T-helper 17 cell (primary cell): ENCODE data around the gene ACSM3. TPM values are rescaled to one million over a fixed set of nuclear protein-coding genes. Genes with fewer than 3 reads are reported as not detected.
A peak's percentile ranks its signal among the peaks of the same experiment; 100 is the strongest.
"Not testable (repeated sequence)": the region's sequence is repeated elsewhere in the genome, so short reads cannot be mapped to it uniquely, and the experiment has no call there.

Experiments
- ATAC-seq: fragments of 150-1000 bp; cut with Tn5 transposase; 2 replicates; pipeline ENCODE4 v1.10.0; 2021; ENCODE audit warnings: mild to moderate bottlenecking, moderate library complexity
- DNase-seq, 3 donors: peaks; one replicate each; pipeline versions ENCODE4 v3.0.0 to v3.0.0-alpha.2; 2020 to 2021
- H3K9me3 ChIP-seq: one replicate; pipeline ENCODE4 v1.7.0; 2013; ENCODE audit warnings: low read length, mild to moderate bottlenecking; ENCODE audit not compliant: control insufficient read depth, poor library complexity, severe bottlenecking
- H3K27ac Mint-ChIP-seq: one replicate; pipeline ENCODE4 v1.8.0; 2022; ENCODE audit warnings: mild to moderate bottlenecking, moderate library complexity, mixed read lengths
- H3K27me3 Mint-ChIP-seq: one replicate; pipeline ENCODE4 v1.8.0; 2022; ENCODE audit warnings: mixed read lengths
- H3K36me3 Mint-ChIP-seq: one replicate; pipeline ENCODE4 v1.8.0; 2022; ENCODE audit warnings: low read depth, mixed read lengths
- H3K4me1 Mint-ChIP-seq: one replicate; pipeline ENCODE4 v1.8.0; 2022; ENCODE audit warnings: mild to moderate bottlenecking, mixed read lengths
- H3K4me3 Mint-ChIP-seq: one replicate; pipeline ENCODE4 v1.8.0; 2022; ENCODE audit warnings: mild to moderate bottlenecking, moderate library complexity, mixed read lengths
- total RNA-seq, 4 donors: library from RNA in 2 of 4; stranded (reverse) in 2 of 4; gene quantifications; one replicate each; pipeline ENCODE4 v1.2.3 and lab custom pipeline; 2022 to 2026

Gene ACSM3
- total RNA-seq, 2 donors from 2014 or later: 5.1 to 6.6 TPM

DNA sequence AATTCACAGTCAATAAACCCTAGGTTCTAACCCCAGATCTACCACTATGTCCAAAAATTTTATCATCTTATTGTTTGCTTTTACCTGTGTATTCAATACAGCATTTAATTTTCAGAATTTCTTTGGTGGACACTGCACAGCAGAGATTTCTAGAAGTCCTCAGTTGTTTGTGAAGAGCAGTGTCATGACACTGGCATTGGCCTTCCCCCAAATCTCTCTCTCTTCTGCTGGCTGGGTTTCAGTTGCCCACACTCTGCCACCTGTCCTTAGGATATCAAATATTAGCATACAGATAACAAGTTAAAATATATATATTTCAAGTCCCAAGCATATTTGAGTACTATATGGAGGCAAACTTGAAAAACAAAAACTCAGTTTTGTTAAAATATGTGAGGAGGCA, 20.2 kb upstream of the ACSM3 start:
- Mint-ChIP-seq H3K4me1 (peaks cover 19% of the 10 kb centered on the region), H3K4me3 (no peak overlapping the region), H3K36me3 (no peaks in the 10 kb centered on the region), H3K27me3 (no peaks in the 10 kb centered on the region), H3K27ac (no peak overlapping the region)
- H3K9me3 ChIP-seq: no peaks in the 10 kb centered on the region
- no peak for DNase-seq
- no peak for ATAC-seq

DNA sequence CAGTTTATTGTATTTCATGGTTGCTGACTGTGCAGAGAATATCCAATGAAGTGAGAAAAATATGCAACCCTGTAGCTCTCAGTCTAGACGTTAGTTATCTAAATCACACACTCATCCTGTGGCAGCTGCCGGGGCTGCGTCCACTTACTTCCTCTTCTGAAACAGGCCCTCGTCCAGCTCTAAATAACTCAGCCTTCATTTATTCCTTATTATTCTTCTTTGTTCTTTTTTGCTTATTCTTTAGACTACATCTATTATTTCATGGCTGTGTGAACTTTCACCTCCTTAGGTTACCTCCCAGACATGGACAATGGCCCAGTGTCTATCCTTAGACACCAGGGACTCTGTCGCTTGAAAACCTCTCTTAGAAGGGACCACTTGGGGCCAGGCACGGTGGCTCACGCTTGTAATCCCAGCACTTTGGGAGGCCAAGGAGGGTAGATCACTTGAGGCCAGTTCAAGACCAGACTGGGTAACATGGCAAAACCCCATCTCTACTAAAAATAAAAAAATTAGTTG, 18.8 kb upstream of the ACSM3 start:
- no peaks in the 10 kb centered on the region for H3K27me3 Mint-ChIP-seq
- no peaks in the 10 kb centered on the region for H3K9me3 ChIP-seq
- H3K36me3 Mint-ChIP-seq: no peaks in the 10 kb centered on the region
- no peak overlapping the region for H3K4me3 Mint-ChIP-seq
- H3K4me1 Mint-ChIP-seq: peaks cover 16% of the 10 kb centered on the region
- no peak for DNase-seq
- H3K27ac Mint-ChIP-seq: peak overlapping the region; percentile 47
- no peak for ATAC-seq

DNA sequence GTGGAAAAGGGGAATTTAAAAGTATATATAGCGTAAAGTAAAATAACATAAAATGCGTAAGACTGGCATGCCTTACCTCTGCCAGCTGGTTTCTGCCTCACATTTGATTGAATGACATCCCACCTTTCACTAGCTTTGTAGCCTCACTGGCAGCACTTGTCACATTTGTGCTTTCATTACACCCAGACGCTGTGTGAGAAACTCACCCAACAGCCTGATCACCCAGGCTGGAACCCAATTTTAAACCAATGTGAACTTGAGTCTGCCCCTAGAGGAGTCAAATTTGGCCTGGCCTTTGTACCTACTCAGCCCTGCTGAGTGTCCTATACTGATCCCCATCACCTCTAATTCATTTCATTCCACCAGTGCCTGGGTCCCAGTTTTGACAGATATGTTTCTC, 17.4 kb upstream of the ACSM3 start:
- H3K36me3 Mint-ChIP-seq: no peaks in the 10 kb centered on the region
- peaks cover 5% of the 10 kb centered on the region for H3K4me1 Mint-ChIP-seq
- no peak for ATAC-seq
- no peak overlapping the region for H3K27ac Mint-ChIP-seq
- H3K9me3 ChIP-seq: no peaks in the 10 kb centered on the region
- no peak overlapping the region for H3K4me3 Mint-ChIP-seq
- no peak for DNase-seq
- no peaks in the 10 kb centered on the region for H3K27me3 Mint-ChIP-seq

DNA sequence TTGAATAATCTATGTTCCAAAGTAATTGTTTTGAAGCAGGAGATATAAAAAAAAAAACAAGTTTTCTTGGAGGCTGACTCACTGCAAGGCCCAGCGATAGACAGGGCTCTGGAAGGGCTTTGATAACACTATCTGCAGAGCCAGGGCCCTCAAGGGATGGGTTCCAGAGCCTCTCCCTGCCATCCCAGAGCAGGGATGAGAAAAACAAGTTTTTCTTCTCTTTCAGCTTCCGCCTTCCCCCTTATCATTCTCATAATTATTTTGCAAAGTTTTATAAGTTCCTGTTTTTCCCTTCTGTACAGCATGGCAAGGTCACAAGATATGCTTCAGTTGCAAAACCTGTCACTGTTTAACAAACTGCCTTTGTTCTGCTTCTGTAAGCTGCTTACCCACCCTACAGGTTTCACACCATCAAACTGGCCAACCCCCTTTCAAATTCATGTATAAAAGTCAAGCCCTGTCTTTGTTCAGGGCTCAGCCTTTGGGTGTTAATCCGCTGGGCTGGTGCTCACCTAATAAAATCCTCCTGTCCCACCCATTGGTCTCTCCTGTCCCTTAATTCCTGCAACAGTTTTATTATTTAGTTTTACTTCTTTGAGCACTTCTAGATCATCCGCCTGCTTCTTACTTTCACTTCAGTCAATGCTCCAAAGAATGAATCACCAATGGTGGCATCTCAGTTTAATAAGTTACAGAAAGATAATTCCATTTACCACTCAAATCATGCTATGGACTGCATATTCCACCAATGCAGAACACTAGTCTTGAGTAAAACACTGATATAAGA, 16.6 kb upstream of the ACSM3 start:
- Mint-ChIP-seq H3K4me1 (no peaks in the 10 kb centered on the region), H3K27me3 (no peaks in the 10 kb centered on the region), H3K27ac (no peak overlapping the region), H3K4me3 (no peak overlapping the region), H3K36me3 (no peaks in the 10 kb centered on the region)
- no peaks in the 10 kb centered on the region for H3K9me3 ChIP-seq
- no peak for ATAC-seq
- DNase-seq: no peak

DNA sequence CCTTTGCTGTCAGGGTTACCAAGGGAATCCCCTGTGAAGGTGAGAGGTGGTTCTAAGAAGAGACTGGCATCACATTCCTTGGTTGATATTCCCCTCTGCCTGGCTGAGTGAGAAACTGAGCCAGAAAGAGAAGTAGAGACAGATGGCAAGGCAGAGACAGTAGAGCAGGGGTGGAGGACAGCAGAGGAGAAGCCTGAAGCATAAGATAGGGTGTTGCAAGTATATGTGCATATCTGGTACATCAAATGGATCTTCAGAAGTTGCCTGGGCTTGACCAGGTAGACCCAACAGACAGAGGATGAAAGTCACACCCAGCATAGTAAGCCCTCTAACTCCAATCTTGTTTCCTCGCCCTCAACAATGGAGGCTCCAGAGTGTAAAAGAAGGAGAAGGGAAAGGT, 14.3 kb upstream of the ACSM3 start:
- Mint-ChIP-seq H3K4me3 (no peak overlapping the region), H3K27ac (no peak overlapping the region), H3K36me3 (no peaks in the 10 kb centered on the region), H3K27me3 (no peaks in the 10 kb centered on the region), H3K4me1 (no peaks in the 10 kb centered on the region)
- no peak for ATAC-seq
- H3K9me3 ChIP-seq: no peaks in the 10 kb centered on the region
- no peak for DNase-seq

DNA sequence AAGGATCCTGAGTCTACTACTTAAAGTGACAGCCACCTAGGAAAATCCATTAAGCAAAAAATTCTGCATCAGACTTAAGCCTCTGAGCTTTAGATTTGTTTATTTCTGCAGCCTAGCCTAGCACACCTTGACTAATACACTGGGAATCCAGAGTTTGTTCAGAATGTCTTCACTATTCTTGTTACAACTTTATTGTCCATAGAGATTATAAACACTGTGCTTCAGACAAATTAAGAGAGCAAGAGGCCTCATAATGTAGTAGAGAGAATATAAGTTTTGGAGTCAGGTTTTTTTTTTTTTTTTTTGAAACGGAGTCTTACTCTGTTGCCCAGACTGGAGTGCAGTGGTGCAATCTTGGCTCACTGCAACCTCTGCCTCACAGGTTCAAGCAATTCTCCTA, 13.3 kb upstream of the ACSM3 start:
- H3K9me3 ChIP-seq: no peaks in the 10 kb centered on the region
- ATAC-seq (no peak), DNase-seq (no peak)
- H3K27me3 Mint-ChIP-seq: no peaks in the 10 kb centered on the region
- H3K36me3 Mint-ChIP-seq: no peaks in the 10 kb centered on the region
- H3K27ac Mint-ChIP-seq: no peak overlapping the region
- H3K4me1 Mint-ChIP-seq: no peaks in the 10 kb centered on the region
- H3K4me3 Mint-ChIP-seq: no peak overlapping the region

DNA sequence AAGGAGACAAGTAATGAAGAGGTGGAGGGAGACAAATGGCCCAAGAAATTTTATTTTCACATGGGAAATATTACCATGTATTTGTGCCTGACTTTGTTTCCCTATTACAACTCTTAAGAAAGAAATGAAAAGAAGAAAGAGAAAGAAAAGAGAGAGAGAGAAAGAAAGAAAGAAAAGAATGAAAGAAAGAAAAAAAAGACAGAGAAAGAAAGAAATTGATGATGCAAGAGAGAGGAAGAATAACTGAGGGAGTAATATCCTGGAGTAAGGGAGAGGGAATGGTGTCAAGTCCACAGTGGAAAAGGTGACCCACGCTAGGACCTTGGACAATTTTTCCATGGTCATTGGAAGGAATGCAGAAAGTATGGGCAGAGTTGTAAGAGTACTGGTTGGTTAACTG, 10.1 kb upstream of the ACSM3 start:
- ATAC-seq: no peak
- no peaks in the 10 kb centered on the region for H3K36me3 Mint-ChIP-seq
- no peaks in the 10 kb centered on the region for H3K27me3 Mint-ChIP-seq
- no peak for DNase-seq
- H3K27ac Mint-ChIP-seq: no peak overlapping the region
- no peaks in the 10 kb centered on the region for H3K9me3 ChIP-seq
- no peaks in the 10 kb centered on the region for H3K4me1 Mint-ChIP-seq
- H3K4me3 Mint-ChIP-seq: no peak overlapping the region

DNA sequence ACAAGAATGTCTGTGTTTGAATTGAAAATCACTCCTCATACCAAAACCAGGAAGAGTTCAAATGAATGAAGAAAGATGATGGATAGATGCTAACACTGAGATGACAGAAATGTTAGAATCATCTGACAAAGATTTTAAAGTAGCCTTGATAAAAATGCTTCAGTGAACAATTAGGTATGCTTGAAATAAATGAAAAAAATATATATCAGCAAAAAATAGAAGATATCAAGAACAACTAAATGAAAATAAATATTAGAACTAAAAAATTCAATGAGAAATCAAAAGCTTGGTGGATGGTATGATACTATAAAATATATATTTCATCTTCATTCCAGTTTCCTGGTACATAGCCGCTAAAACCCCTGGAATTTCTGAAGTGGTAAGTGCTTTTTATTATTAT, 8.6 kb upstream of the ACSM3 start:
- H3K27ac Mint-ChIP-seq: no peak overlapping the region
- ATAC-seq (no peak), DNase-seq (no peak)
- H3K36me3 Mint-ChIP-seq: no peaks in the 10 kb centered on the region
- H3K27me3 Mint-ChIP-seq: no peaks in the 10 kb centered on the region
- H3K4me3 Mint-ChIP-seq: no peak overlapping the region
- no peaks in the 10 kb centered on the region for H3K9me3 ChIP-seq
- H3K4me1 Mint-ChIP-seq: no peaks in the 10 kb centered on the region

DNA sequence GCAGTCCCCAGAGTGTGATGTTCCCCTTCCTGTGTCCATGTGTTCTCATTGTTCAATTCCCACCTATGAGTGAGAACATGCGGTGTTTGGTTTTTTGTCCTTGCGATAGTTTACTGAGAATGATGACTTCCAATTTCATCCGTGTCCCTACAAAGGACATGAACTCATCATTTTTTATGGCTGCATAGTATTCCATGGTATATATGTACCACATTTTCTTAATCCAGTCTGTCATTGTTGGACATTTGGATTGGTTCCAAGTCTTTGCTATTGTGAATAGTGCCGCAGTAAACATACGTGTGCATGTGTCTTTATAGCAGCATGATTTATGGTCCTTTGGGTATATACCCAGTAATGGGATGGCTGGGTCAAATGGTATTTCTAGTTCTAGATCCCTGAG, 8.0 kb upstream of the ACSM3 start:
- not testable (repeated sequence) for DNase-seq, H3K27me3 Mint-ChIP-seq, H3K27ac Mint-ChIP-seq, H3K4me3 Mint-ChIP-seq, ATAC-seq, H3K9me3 ChIP-seq, H3K36me3 Mint-ChIP-seq, H3K4me1 Mint-ChIP-seq

DNA sequence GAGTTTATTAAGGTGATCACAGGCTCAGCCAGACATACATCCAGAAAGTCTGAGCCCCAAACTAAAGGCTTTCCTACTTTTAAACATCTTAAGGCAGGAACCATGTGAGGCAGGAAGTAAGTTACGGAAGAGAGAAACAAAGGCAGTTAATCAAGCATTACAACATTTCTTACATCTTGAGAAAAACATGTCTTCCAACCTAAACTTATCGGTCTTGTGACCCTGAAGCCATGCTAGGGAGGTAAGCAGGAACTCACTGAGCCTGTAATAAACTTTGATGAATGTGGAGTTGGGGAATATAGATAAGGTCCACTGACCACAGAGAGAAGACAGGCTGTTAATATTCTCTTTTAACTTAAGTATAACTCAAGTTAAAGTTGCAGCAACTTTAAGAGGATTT, 3.5 kb upstream of the ACSM3 start:
- Mint-ChIP-seq H3K4me3 (no peak overlapping the region), H3K4me1 (peaks cover 17% of the 10 kb centered on the region), H3K27me3 (no peaks in the 10 kb centered on the region), H3K36me3 (no peaks in the 10 kb centered on the region), H3K27ac (no peak overlapping the region)
- ATAC-seq (no peak), DNase-seq (no peak)
- H3K9me3 ChIP-seq: no peaks in the 10 kb centered on the region

DNA sequence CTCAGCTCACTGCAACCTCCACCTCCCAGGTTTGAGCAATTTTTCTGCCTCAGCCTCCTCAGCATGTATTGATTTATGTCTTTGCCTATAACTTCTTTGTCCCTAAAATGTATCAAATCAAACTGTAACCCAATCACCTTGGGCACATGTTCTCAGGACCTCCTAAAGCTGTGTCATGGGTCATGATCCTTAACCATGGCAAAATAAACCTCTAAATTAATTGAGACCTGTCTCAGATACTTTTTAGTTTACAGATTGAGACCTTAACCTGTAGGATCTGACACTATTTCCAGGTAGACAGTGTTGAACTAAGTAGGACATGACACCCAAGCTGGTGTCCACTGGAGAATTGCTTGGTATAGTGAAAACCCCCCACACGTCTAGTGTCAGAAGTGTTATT, 2.6 kb upstream of the ACSM3 start:
- H3K36me3 Mint-ChIP-seq: no peaks in the 10 kb centered on the region
- H3K27ac Mint-ChIP-seq: no peak overlapping the region
- ATAC-seq: no peak
- no peaks in the 10 kb centered on the region for H3K9me3 ChIP-seq
- peak overlapping the region; percentile 19 for H3K4me3 Mint-ChIP-seq
- peaks cover 17% of the 10 kb centered on the region for H3K4me1 Mint-ChIP-seq
- no peaks in the 10 kb centered on the region for H3K27me3 Mint-ChIP-seq
- DNase-seq: no peak

DNA sequence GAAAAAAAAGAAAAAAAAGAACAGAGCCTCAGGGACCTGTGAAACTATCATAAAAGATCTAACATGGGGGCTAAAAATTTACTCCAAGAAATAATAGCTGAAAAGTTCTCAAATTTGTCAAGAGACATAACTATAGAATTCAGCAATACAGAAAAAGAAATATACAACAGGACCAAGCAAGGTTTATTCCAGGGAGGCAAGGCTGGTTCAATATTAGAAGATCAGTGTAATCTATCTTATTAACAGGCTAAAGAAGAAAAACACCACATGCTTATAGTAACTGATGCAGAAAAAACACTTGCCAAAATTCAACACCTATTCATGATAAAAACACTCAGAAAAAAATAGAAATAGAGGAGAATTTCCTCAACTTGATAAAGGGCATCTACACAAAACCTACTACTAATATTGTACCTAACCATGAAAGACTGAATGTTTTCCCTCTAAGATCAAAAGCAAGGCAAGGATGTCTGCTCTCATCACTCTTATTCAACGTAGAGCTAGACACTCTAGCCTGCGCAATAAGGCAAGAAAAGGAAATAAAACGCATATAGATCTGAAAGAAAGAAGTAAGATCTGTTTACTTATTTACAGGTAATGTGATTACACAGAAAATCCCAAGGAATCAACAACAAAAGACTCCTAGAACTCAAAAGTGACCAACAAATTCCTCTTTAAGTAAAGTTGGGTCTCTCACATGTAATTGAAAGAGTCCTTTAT, 1.2 kb upstream of the ACSM3 start:
- Mint-ChIP-seq H3K4me3 (peak overlapping the region; percentile 99), H3K27ac (peak overlapping the region; percentile 90), H3K36me3 (no peaks in the 10 kb centered on the region), H3K27me3 (no peaks in the 10 kb centered on the region), H3K4me1 (peaks cover 17% of the 10 kb centered on the region)
- DNase-seq (no peak), ATAC-seq (no peak)
- H3K9me3 ChIP-seq: no peaks in the 10 kb centered on the region

DNA sequence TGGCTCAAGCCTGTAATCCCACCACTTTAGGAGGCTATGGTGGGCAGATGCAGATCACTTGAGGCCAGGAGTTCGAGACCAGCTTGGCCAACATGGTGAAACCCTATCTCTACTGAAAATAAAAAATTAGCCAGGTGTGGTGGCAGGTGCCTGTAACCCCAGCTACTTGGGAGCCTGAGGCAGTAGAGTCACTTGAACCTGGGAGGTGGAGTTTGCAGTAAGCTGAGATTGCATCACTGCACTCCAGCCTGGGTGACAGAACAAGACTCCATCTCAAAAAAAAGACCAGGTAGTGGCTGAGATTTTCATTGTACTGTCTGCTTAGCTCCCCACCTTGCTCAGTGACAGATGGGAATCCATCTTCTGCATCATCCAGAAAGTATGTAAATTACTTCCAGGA, 634 bp downstream of the ACSM3 start:
- not testable (repeated sequence) for H3K9me3 ChIP-seq, H3K36me3 Mint-ChIP-seq, H3K4me3 Mint-ChIP-seq, ATAC-seq, DNase-seq, H3K27me3 Mint-ChIP-seq
- Mint-ChIP-seq H3K4me1 (peaks cover 17% of the 10 kb centered on the region), H3K27ac (peak overlapping the region; percentile 90)

DNA sequence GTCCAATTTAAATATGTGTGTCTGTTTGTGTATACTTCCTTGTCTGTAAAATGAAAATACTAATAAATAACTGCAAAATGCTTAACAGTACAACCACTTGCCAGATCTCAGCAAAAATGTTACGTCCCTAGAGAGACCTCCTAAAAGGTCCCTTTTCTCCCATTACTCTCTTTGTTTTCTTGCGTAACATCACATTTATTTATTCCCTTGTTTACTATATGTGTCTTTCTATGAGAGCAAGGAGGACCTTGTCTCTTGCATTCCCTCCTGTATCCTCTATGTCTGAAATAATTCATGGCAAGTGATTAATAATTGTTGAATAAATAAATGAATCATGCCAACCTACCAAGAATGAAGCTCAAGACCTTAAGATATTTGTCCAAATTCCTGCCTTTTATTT, 1.9 kb downstream of the ACSM3 start:
- no peaks in the 10 kb centered on the region for H3K27me3 Mint-ChIP-seq
- no peak overlapping the region for H3K4me3 Mint-ChIP-seq
- no peak for DNase-seq
- no peaks in the 10 kb centered on the region for H3K9me3 ChIP-seq
- H3K27ac Mint-ChIP-seq: no peak overlapping the region
- no peaks in the 10 kb centered on the region for H3K36me3 Mint-ChIP-seq
- H3K4me1 Mint-ChIP-seq: peaks cover 20% of the 10 kb centered on the region
- no peak for ATAC-seq
